Measurements from ENCODE around the gene KRT12.
"Not testable (repeated sequence)": the region's sequence is repeated elsewhere in the genome, so short reads cannot be mapped to it uniquely, and the experiment has no call there.

KRT12 gene

GRCh38 chr17:40883626-40884334, 16.8 kb upstream of the KRT12 start:
- no peak for DNase-seq

- DNase-seq: no peak
Measured at GRCh38 chr17:40883031-40883430, 16.0 kb upstream of the KRT12 start.

- DNase-seq: no peak
Measured at GRCh38 chr17:40879026-40879425, 12.0 kb upstream of the KRT12 start.

GRCh38 chr17:40878044-40878443, 11.0 kb upstream of the KRT12 start:
- DNase-seq: no peak

- no peak for DNase-seq
Measured at GRCh38 chr17:40873801-40874200, 6.8 kb upstream of the KRT12 start.

- DNase-seq: no peak
Measured at GRCh38 chr17:40873255-40873654, 6.2 kb upstream of the KRT12 start.

GRCh38 chr17:40872416-40872815, 5.4 kb upstream of the KRT12 start:
- no peak for DNase-seq

- no peak for DNase-seq
Measured at GRCh38 chr17:40871316-40871715, 4.3 kb upstream of the KRT12 start.

GRCh38 chr17:40870136-40870535, 3.1 kb upstream of the KRT12 start:
- no peak for DNase-seq

GRCh38 chr17:40864661-40865390, 2.2 kb downstream of the KRT12 start:
- no peak for DNase-seq

- no peak for DNase-seq
Measured at GRCh38 chr17:40862985-40863733, 3.9 kb downstream of the KRT12 start.

- no peak for DNase-seq
Measured at GRCh38 chr17:40859536-40859935, 7.5 kb downstream of the KRT12 start.

- not testable (repeated sequence) for DNase-seq
Measured at GRCh38 chr17:40858667-40859066, 8.4 kb downstream of the KRT12 start.

- no peak for DNase-seq
Measured at GRCh38 chr17:40857535-40857934, 9.5 kb downstream of the KRT12 start.

- DNase-seq: peak; percentile 69
Measured at GRCh38 chr17:40854175-40854814, 12.7 kb downstream of the KRT12 start.

GRCh38 chr17:40852364-40852763, 14.7 kb downstream of the KRT12 start:
- DNase-seq: no peak

GRCh38 chr17:40850293-40850972, 16.6 kb downstream of the KRT12 start:
- DNase-seq: no peak

- DNase-seq: no peak
Measured at GRCh38 chr17:40849723-40850122, 17.3 kb downstream of the KRT12 start.

GRCh38 chr17:40848583-40849235, 18.3 kb downstream of the KRT12 start:
- no peak for DNase-seq

- DNase-seq: no peak
Measured at GRCh38 chr17:40846515-40847144, 20.4 kb downstream of the KRT12 start.

GRCh38 chr17:40844671-40845107, 22.3 kb downstream of the KRT12 start:
- no peak for DNase-seq

- no peak for DNase-seq
Measured at GRCh38 chr17:40843242-40843641, 23.8 kb downstream of the KRT12 start.
